Activated gamma-delta T cell treated with Interleukin-2 at 50 U/mL for 16 hours (primary cell): ENCODE measurements around the gene TMEM74B.
A peak's percentile ranks its signal among the peaks of the same experiment; 100 is the strongest.

Experiments used
- DNase-seq: peaks from one replicate; pipeline ENCODE4 v3.0.0-alpha.2; 2020

Gene TMEM74B

DNA sequence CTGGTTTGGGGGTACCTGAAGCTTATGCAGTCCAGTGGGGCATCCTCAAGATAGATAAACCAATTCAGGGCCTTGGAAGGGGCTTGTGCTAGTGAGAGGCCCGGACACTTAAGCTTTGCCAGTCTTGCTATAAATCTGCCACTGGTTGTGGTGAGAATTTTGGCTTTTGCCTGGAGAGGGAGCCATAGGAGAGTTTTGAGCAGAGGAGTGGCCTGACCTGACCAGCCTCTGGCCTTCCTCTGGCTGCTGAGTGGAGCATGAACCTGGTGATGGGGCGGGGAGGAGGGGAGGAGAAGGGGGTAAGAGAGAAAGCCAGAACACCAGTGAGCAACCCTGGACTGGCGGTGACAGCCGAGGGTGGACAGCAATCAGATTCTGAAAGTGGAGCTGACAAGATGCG is 7.1 kb downstream of the TMEM74B start:
- DNase-seq, result no peak

DNA sequence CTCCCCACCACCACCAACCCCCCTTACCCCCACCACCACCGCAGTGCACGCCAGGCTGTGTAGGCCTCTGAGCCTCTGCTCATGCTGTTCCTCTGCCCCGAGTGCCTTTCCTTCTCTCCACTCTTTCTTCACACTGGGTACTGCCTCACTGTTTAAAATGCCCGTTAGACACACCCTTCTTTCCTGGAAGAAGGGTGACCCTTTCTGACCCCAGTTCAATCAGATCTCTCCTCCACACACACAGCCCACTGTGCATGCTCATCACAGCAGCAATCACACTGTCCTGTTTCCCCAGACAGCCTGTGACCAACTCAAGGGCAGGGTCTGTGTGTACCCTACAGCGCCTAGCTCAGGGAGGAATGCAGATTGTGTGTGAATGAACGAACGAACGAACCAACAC is 10.0 kb downstream of the TMEM74B start:
- DNase-seq, result no peak

DNA sequence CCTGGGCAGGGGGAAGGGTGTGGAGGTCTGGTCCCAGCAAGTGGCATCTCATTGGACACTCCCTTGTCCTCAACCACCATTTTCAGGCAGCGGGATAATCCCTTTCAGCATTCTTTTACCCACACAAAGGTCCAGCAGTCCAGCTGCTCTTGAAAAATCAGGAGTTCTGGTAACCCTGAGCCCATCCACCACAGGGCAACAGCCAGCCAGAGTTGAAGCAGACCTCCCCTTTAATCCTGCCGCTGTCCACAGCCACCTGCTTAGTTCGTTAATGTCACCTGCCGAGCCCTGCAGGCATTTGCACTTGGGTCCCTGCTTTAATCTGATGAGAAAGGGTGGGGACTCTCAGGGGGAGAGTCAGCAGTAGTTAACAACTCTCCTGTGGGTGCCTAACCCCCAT is 11.1 kb downstream of the TMEM74B start:
- DNase-seq, result no peak

DNA sequence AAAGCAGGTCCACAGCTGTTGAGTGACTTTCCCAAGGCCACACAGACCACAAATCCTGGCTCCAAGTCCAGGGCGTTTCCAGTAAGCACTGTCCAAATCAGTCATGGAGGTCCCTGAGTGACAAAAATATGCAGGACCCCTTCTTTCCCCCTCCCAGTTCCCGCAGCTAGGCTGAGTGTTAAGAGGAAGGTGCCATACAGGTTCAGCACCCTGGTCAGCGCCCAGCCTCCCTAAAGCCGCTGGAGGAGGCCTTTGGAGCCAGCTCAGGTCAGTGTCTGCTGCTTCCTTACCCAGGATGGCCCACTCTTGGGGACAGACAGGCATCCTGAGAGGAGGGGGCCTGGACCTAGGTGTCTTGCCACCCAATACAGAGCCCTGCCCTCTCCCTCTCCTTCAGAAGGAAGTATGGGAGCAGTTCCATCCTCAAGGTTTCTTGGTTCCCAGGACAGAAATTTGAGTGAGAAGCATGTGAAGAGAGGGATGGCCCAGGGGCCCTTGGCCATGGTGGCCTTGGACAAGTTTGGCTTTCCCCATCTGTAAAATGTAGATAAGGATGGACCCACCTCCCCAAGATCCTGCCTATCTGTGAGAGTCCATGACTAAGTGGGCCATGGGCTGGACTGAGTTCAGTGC is 13.2 kb downstream of the TMEM74B start:
- no peak for DNase-seq

DNA sequence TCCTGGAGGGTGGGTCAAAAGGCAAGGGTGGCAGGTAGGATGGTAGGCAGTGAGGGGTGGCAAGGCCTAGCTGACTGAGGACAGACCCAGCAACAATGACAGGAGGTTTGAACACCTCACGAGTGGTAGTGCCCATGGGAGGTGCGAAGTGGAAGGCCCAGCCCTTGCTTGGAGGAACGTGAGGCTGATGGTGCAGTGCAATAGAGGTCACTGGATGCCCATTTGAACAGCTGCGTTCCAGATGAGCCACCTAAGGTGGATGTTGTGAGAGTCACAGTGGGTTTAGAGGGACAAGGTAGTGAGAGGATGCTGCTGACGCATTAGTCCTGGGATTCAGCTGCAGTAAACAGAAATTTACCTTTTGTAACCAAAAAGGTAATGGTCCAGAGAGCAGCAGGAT is 15.6 kb downstream of the TMEM74B start:
- no peak for DNase-seq

DNA sequence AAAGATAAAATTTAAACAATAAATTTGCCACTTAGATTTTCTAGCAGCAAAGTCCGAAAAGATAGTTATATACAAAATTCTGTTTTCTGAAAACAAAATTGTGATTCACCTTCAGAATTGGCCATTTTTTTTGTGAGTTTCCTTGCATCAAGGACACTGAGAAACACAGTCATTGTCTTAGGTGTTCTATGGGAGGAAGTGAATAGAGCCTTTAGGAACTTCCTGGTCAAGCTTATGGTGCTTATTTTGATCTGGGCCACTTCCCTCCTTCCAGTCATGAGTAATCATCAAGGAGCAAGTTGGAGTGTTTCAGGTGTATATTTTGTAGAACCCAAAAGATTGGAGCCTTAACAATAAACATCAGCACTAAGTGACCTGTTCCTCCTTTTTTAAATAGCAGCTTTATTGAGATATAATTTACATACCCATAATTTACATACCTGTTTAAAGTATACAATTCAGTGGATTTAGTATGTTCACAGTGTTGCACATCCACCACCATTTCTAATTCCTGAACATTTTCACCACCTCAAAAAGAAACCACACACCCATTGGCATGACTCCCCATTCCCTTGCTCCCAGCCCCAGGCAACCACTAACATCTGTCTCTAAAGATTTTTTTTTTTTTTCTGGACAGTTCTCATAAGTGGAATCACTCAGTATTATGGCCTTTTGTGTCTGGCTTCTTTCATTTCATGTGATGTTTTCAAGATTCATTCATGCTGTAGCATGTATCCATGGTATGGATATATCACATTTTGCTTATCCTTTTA is 17.6 kb downstream of the TMEM74B start:
- no peak for DNase-seq

DNA sequence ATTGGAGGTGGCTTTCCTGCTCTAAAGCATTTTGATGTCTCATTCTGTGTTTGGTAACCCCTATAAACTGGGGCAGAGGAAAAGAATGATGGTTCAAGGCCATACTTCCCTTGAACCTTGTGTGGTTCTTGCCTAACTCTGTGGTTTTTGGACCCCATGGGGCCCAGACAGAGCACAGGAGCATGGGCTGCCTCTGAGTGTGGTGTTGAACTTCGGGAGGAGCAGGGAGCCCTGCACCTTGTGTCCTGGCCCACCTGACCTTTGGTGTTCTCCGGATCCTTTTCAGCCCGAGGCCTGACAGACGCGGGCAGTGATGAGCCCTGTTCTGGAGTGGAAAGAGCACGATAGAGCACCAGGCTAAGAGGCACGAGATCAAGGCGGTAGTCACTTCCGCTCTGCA is 18.8 kb downstream of the TMEM74B start:
- no peak for DNase-seq

DNA sequence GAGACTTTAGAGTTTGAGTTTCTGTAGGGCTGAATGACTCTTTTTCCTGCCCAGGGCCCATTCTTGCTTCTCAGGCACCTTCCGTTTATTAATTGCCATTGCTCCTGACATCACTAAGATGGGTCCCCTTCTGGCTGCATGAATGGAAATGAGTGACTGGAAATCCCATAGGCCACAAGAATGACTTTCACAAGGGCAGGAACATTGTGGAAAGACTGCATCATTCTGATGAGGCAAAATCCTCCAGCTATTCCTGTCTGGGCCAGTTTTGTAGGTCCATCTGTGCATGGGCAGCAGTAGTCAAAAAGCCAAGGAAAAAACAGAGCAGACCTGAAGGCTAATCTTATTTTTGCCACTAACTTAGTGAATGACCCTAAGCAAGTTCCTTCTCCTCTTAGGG is 19.3 kb downstream of the TMEM74B start:
- no peak for DNase-seq

DNA sequence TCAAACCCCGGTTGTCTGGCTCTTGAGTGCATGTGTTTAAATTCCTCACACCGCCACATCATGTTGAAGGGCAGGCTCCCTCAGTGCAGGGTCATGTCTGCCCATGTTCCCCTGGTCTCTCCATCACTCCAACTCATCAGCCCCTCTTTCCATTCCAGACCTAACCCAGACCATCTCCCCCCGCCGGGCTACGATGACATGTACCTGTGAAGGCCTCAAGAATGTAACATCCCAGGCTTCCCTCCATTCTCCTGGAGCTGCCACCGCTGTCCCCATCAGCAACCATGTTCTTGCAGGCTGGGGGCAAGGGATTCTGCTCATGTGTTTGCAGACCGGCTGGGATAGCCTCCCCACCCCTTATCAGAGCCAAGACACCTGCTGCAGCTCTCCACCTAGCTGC is 19.9 kb downstream of the TMEM74B start:
- DNase-seq, result no peak

DNA sequence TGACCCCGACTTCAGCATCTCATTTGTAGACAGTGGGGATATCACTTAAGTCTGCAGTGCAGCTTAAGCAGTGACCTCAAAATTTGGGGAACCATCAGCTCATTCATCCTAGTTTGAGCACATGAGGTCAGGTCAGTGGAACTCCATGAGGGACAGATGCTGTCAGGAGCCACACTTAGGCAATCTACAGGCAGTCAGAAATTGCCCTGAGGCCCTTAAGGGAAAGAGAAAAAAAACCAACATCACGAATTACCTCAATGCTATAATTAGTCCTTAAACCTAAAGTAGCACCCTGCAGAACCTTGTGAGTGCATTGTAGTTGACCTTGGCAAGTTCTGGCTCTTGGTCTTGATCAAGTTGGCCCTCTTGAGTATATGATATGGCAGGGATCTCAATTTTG is 21.1 kb downstream of the TMEM74B start:
- no peak for DNase-seq

DNA sequence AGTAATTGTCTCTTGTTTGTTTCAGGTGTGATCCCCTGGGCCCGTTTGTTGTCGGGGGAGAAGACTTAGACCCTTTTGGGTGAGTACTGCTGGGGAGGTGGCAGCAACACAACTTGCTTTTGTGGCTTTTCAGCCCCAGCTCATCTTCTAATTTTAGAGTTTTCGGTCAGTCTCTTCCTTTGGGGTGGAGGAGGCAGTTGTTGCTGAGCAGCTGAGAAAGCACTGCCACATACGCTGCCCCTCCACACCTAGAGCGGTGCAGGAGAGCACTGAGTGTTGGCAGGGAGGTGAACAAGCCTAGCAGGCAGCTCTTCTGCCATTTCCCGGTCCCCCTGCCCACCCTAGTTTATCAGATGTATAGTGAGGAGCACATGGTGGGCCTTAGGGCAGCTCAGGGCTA is 21.7 kb downstream of the TMEM74B start:
- no peak for DNase-seq

DNA sequence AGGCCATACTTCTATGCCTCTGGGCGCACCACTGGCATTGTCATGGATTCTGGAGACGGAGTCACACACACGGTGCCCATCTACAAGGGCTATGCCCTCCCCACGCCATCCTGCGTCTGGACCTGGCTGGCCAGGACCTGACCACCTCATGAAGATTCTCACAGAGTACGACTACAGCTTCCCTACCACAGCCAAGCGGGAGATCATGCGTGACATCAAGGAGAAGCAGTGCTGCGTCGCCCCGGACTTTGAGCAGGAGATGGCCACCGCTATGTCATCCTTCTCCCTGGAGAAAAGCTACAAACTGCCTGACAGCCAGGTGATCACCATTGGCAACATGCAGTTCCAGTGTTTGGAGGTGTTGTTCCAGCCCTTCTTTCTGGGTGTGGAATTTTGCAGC is 23.8 kb downstream of the TMEM74B start:
- DNase-seq, result no peak

DNA sequence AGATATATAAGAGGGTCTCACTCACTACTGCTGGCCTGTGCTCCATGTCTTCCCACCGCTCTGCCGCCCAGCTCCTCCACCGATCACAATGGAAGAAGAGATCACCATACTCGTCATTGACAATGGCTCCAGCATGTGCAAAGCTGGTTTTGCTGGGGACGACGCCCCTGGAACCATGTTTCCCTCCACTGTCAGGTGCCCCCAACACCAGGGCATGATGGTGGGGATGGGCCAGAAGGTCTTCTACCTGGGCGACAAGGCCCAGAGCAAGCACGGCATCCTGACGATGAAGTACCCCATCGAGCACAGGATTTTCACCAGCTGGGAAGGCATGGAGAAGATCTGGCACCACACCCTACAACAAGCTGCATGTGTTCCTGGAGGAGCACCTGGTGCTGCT is 24.3 kb downstream of the TMEM74B start:
- DNase-seq, result no peak

DNA sequence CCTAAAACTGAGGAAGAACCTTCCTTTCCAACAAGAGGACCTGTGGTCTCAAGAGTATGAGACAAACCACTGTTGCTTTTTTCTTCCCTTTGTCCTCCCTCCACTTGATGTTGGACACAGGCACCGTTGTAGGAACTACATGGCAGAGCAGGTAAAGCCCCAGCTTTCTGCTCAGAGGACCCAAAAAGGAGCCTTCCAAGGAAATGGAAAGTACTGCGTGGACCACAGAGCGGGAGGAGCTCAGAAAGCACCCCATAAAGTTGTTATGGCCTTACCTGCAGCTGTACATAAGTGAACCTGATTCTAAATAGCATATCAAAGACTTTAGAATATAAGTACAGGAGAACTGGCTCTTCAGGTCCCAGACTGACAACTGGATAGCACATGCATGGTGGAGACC is 29.4 kb downstream of the TMEM74B start:
- DNase-seq, result no peak

DNA sequence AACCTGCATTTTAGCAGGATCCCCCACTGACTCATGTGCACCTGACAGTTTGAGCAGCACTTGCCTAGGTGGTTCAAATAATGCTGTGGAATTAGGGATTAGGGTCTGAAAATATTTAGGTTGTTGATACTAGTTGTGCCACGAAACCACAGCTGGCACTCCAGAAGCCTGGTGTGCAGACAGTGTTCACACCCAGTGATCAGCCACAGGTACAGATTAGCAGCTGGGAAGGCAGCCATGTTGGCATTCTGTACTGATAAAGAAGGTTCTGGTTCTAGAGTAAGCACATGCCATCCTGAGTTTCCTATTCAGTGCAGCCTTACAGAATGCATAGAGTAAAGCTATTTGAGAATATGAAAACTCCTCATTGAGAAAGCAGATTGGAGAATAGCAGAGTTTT is 30.1 kb downstream of the TMEM74B start:
- no peak for DNase-seq

DNA sequence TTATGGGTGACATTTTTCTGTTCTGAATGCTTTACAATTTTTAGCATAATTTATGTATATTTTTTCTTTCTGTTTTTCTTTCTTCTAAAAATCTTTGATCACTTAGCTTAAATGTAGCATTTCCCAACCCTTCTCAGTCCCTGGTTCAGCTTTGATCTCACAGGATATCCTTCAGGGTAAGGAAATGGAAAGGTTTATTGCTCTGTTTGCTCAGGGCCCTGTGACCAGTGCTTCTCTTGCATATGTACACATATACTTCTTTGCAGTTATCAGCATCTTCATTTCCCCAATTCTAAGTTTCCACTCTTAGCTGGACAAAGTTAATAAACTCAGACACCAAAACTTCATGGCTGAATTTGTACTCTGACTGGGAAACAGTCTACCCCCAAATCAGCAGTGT is 30.6 kb downstream of the TMEM74B start:
- no peak for DNase-seq

DNA sequence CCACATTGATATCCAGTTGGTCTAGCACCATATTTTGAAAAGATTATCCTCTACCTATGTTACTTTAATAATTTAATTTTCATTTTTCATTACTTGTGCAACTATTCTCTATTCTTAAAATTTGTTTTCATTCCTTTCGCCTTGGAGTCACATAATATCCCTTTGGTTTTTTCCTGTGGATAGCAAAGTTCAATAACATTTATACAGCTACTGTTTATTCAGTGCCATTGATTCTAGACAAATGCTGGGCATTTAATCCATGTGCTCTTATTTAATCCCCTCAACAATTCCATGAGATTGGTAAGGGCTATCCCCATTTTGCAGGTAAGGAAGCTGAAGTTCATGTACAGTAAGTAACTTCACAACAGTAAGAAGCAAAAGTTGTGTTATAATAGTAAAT is 33.8 kb downstream of the TMEM74B start:
- DNase-seq, result no peak

DNA sequence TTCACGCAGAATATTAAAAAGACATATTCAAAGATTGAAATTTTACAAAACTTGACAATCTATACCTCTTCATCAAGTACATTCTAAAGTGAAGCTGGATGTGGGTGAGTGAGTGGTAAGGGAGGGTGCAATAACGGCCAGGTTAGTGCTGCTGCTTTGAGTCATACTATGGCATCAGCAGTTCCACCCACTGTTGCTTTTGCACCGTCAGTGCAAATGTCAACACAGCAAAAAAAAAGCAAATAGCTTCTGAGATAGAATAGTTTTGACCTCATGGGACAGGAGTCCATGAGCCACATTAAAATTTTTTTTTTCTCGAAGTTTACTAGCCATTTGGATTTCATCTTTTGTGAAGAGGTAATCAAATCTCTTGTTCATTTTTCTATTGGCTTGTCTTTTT is 34.6 kb downstream of the TMEM74B start:
- DNase-seq, result no peak

DNA sequence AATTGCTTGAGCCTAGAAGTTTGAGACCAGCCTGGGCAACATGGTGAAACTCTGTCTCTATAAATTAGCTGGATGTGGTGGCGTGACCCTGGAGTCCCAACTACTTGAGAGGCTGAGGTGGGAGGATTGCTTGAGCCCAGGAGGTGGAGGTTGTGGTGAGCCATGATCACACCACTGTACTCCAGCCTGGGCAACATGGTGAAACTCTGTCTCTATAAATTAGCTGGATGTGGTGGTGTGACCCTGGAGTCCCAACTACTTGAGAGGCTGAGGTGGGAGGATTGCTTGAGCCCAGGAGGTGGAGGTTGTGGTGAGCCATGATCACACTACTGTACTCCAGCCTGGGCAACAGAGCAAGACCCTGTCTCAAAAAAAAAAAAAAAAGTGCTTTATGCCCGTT is 35.0 kb downstream of the TMEM74B start:
- DNase-seq, result peak; percentile 7

DNA sequence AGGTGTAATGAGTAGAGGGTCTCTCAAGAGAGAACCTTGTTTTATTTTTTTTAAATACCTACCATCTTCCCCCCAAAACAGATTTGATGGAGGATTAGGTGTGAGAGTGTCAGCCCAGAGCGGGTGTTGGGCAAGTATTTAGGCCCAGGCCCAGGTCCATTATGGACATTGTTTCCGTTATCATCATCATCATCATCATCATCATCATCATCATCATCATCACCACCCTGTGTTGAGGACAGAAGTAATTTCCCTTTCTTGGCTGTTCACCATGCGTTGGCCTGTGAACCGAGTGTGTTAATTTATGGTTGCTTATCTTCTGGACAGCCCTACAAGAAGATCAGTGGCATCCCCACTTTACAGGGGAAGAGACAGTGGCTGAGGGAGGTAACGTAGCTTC is 37.8 kb downstream of the TMEM74B start:
- no peak for DNase-seq

DNA sequence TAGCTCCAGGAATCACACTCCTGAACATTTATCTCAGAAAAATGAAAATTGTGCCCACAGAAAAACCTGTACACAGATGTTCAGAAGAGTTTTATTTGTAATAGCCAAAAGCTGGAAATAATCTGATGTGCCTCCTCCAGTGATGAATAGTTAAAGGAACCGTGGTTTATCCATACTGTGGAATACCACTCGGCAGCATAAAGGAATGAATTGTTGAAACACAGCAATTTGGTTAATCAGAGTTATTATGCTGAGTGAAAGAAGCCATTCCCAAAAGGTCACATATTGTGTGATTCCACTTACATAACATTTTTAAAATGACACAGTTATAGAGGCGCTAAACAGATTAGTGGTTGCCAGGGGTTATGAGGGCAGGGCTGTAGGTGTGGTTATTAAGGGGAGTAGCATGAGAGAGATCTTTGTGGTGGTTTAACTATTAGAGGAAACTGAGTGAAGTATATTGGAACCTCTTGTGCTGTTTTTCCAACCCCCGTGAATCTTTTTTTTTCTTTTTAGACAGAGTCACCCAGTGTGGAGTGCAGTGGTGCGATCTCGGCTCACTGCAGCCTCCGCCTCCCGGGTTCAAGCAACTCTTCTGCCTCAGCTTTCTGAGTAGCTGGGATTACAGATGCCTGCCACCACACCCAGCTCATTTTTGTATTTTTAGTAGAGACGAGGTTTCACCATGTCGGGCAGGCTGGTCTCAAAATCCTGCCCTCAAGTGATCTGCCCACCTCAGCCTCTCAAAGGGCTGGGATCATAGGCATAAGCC is 40.2 kb downstream of the TMEM74B start:
- DNase-seq, result no peak

DNA sequence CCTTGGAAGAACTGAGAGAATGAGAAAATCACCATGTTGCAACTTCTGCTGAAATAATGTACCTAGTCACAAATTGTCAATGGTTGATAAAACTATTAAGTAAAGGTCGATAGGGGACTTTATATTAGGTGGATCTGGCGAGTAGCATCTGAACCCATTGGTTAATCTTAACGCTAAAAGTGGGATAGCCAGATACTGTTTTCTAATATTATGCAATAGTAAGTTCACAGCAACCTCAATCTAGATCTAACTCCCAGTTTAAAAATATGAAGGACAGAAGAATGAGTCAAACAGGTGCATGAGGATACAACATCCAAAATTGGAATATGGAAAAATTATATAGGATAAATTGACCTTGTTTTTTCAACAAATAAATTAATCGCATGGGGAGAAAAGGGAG is 47.5 kb downstream of the TMEM74B start:
- DNase-seq, result no peak

DNA sequence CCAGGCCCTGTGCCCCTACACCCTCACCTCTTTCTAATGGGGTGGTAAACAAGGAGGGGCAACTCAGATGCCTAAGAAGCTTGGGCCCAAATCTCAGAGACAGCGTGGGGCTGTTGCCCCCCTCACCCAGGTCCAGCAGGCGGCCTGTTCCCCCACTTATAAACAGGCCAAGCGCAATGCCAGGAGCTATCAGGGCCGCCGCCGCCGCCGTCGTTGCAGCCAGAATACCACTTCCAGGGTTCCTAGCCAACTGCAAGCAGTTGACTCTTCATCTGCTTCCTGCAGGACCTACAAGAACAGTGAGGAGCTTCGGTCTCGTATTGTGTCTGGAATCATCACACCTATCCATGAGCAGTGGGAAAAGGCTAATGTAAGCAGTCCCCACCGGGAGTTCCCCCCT is 49.9 kb downstream of the TMEM74B start:
- DNase-seq, result no peak

DNA sequence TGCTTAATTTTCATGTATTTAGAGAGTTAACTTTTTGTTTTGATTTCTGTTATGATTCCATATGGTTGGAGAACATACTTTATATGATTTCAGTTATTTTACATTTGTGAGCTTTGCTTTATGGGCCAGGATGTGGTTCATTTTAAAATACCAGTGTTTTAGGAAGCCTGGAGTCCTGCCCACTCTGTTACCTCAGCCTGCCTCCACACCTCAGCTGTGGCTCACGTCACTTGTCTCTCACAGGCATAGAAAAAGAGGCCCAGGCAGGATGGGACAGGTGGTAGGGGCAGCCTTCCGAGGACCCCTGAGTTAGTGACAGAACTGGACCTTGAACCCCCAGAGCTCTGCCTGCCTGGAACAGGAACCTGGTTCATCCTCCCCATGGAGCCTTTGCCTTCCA is 50.4 kb downstream of the TMEM74B start:
- no peak for DNase-seq
